GM21367 (cell line): ENCODE results near the gene TBX19.
A peak's percentile ranks its signal among the peaks of the same experiment; 100 is the strongest.

Experiments used
- ATAC-seq: cut with Tn5 transposase; IDR thresholded peaks from one replicate; pipeline ENCODE4 v1.9.1; 2021; ENCODE audit not compliant: unreplicated experiment

TBX19 gene

DNA sequence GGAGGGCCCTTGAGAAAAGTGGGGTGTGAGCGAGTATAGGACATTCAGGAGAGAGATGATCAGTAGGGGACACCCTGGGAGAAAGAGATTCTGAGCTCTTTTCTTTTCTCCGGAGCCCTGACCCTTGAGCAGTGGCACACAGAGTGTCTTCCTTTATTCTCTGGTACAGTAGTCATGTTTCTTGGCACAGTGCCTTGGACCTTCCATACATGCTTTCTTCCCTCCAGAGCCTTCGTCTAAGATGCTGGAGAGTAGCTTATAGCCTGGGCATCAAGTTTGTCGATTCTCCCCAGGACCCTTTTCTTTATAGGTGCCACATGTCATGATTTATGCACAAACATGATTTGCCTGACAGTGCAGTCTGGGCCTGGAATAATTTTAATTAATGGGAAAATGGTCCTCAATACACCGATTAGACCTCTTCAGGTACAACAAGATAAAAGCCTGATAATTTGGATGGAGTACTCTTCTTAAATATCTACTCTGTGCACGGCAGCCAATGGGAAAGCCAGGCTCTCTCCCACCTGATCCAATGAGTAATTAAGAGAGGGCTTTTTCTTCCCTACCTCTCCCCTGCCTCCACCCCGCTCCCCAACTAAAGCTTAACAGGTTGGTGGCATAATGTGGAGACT is at the start of gene TBX19:
TBX19 (plus strand) TSS at position 582 of the 632 bp plus-strand sequence. CDS start 214 bp downstream, outside the sequence.
- no peak for ATAC-seq

DNA sequence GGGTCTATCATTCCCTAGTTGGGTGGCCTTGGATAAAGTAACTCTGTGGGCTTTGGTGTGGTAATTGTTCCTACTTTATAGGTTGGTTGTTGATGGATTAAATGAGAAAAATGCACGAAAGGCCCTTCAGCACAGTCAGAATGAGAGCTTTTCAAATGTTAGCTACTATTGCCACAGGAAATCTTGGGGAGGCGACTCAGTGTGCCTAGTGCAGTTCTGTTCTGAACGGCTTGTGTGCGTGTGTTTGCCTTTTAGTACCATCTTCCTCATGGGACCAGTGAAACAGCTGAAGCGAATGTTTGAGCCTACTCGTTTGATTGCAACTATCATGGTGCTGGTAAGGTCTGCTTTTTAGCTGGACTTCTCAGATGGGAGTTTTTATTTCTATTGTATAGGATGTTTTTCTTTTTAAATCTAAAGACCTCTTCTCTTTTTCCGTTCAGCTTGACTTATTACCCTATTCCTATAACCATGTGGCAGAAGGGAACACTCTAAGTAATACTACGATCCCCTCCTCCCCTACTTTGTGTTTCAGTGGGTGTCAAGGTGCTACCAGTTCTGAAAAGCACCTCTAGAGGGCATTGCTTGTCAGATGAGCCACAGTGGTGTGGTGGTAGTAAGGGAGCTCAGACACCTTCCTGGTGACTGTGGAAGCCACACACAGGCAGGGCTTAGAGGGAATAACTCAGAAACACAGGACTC is 45.7 kb upstream of the TBX19 start:
- ATAC-seq, result peak; percentile 91

- no peak for ATAC-seq
Observed at GRCh38 chr1:168235548-168235885, 45.2 kb upstream of the TBX19 start.

- no peak for ATAC-seq
Observed at GRCh38 chr1:168235937-168236336, 44.7 kb upstream of the TBX19 start.

GRCh38 chr1:168236836-168237611 is 43.7 kb upstream of the TBX19 start:
- ATAC-seq, result no peak

- ATAC-seq, result no peak
Observed at GRCh38 chr1:168243198-168243597, 37.5 kb upstream of the TBX19 start.

DNA sequence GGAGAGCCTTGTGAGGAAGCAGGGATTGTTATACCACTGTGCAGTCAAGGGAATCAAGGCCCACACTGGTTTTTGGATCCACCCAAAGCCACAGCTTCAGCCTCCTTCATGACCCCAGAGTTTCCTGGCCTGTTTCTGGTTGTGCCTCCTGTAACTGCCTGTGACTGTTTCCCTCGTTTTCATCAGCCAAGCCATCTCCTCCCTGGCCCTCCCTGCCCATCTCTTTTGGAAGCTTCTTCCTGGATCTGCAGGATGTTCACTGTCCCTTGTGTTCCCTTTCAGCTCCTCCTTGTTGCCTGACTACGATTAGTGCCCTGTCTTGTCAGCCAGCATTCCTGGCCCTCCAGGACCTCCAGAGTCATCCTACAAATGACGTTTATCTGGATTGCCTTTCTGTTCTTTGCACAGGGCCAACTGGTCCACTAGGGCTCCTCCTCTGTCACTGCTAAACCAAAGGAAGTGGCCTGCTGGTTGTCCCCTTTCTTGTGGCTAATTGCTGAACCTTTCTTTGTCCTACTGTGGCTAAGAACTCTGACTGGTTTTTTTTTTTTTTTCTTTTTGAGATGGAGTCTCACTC is 37.0 kb upstream of the TBX19 start:
- no peak for ATAC-seq

- no peak for ATAC-seq
Observed at GRCh38 chr1:168245042-168245441, 35.6 kb upstream of the TBX19 start.

GRCh38 chr1:168246506-168246905 is 34.2 kb upstream of the TBX19 start:
- ATAC-seq, result no peak

- no peak for ATAC-seq
Observed at GRCh38 chr1:168252204-168252733, 28.4 kb upstream of the TBX19 start.

DNA sequence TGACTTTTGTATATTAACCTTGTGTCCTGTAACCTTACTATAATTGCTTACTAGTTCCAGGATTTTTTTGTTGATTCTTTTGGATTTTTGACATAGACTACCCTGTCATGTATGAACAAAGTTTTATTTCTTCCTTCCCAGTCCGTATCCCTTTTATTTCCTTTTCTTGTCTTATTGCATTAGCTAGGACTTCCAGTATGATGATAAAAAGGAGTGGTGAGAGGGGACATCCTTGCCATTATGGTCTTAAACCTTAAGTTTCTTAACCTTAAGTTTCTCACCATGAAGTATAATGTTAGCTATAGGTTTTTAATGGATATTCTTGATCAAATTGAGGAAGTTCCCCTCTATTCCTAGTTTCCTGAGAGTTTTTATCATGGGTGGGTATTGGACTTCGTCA is 24.5 kb upstream of the TBX19 start:
- no peak for ATAC-seq

GRCh38 chr1:168257397-168257796 is 23.3 kb upstream of the TBX19 start:
- ATAC-seq, result no peak

DNA sequence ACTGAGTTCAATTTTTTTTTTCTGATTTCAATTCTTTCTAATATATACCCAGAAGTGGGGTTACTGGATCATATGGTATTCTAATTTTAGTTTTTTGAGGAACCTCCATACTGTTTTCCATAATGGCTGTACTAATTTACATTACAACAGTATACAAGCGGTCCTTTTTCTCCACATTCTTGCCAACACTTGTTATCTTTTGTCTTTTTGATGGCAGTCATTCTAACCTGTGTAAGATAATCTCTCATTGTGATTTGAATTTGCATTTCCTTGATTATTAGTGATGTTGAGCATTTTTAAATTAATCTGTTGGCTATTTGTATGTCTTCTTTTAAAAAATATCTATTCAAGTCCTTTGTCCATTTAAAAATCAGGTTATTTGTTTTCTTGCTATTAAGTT is 21.1 kb upstream of the TBX19 start:
- ATAC-seq, result no peak

GRCh38 chr1:168260393-168260792 is 20.3 kb upstream of the TBX19 start:
- no peak for ATAC-seq

DNA sequence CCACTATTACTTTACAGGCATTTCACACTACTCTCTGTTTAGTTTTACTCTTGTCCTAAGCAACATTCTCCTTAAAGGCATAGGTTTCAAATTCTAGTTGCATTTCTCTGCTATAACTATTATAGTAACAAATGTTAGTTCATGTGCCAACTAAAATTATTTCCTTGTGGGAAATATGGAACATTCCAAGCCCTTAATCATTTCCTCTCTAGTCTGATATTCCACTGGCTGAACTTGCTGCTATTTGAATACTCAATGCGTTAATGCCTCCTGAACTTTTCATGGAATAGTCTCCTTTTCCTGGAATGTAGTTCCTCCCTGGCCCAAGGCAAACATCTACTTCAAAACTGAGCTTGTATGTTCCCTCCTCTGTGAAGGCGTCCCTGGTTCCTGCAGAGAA is 19.3 kb upstream of the TBX19 start:
- ATAC-seq, result no peak

GRCh38 chr1:168263130-168263529 is 17.5 kb upstream of the TBX19 start:
- no peak for ATAC-seq

GRCh38 chr1:168264296-168264695 is 16.4 kb upstream of the TBX19 start:
- no peak for ATAC-seq

- ATAC-seq, result no peak
Observed at GRCh38 chr1:168265596-168265995, 15.1 kb upstream of the TBX19 start.

DNA sequence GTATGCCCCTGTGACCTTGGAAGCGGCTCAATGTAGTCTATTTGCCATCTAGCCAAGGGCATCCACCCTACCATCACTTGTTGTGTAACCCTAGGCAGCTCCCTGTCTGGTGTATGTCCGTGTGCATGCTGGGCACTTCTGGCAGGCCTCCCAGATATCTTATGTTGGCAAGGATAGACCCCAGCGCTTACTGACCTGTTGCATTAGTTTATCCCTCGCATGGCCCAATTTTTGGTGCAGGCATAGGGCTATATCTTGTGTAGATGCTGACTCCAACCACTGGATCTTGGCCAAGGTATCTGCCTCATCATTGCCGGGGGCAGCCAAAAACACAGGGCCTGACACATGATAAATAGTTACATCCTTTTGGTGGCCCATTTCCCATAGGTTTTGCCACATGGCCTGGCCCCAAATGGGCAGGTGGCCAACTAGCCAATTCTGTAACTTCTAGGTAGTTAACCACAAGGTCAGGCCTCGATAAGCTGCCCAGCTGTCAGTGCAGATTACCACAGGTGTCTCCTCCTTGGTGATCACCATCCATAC is 14.0 kb upstream of the TBX19 start:
- ATAC-seq, result no peak

DNA sequence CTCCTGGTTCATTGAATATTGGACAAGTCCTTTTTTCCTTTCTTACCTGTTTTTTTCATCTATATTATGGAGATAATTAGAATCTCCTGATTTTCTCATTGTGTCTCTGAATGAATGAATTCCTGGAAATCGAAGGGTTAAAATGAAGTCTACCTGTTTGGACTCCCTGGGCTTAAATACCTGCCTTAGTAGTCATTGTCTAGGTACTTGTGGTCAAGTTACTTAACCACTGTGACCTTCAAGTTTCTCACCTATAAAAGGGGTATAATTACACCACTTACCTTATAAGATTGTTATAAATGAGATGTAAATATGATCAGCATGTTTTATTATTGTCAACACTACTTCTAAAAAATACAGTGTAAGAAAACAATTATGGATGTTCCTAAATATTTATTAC is 9.0 kb upstream of the TBX19 start:
- ATAC-seq, result no peak

DNA sequence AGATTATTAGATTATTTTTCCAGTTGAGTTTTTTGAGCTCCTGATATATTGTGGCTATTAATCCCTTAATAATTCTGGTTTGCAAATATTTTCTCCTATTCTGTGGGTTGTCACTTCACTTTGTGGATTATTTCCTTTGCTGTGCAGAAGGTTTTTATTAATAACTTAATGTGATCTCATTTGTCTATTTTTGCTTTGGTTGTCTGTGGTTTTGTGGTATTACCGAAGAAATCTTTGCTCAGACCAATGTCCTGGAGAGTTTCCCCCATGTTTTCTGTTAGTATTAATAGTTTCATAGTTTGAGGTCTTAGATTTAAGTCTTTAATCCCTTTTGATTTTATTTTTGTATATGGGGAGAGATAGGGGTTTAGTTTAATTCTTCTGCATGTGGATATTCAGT is 7.1 kb upstream of the TBX19 start:
- no peak for ATAC-seq
